Nephron progenitor cell (in vitro differentiated cells): ENCODE measurements around the gene TMTC2.

Experiments used
- DNase-seq: peaks from one replicate; pipeline ENCODE4 v3.0.0; 2021
- H3K27ac Mint-ChIP-seq: 2 replicates; pipeline ENCODE4 v1.8.0; 2021; ENCODE audit warnings: mild to moderate bottlenecking, moderate library complexity, mixed read lengths
- H3K27me3 Mint-ChIP-seq: 2 replicates; pipeline ENCODE4 v1.8.0; 2021; ENCODE audit warnings: mild to moderate bottlenecking, low read depth, mixed read lengths; ENCODE audit not compliant: poor library complexity
- H3K36me3 Mint-ChIP-seq: 2 replicates; pipeline ENCODE4 v1.8.0; 2021; ENCODE audit warnings: low read depth, mixed read lengths
- H3K4me1 Mint-ChIP-seq: 2 replicates; pipeline ENCODE4 v1.8.0; 2021; ENCODE audit warnings: mixed read lengths
- H3K4me3 Mint-ChIP-seq: 2 replicates; pipeline ENCODE4 v1.8.0; 2021; ENCODE audit warnings: mild to moderate bottlenecking, moderate library complexity, mixed read lengths
- H3K9me3 Mint-ChIP-seq: 2 replicates; pipeline ENCODE4 v1.8.0; 2021; ENCODE audit warnings: mild to moderate bottlenecking, moderate library complexity, mixed read lengths
- CTCF ChIP-seq: fragments of 200-600 bp; sonication (generic); IDR thresholded peaks from 2 replicates; pipeline ENCODE4 v1.5.0; 2021; ENCODE audit warnings: antibody characterized with exemption

Gene TMTC2

DNA sequence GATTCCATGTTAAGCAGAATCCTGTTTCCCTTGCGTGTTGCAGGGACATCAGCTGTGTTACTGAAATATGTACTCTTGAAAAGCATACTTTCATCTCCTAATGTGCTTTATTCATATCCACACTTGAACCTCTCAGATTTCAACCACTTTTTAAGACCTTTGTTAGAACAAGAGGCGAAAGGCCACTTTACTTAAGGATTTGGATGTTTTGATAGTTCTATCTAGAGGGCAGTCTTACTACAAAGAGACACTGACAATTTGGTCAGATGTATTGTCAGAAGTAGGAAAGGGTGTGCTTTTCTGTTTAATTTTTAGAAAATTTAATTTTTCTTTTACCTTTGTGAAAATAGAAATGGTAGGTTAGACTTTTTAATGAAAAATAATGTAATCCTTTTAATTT is 267.9 kb downstream of the TMTC2 start:
- TF ChIP-seq CTCF, result no peak

GRCh38 chr12:82955043-82955442 is 268.3 kb downstream of the TMTC2 start:
- TF ChIP-seq CTCF, result no peak
- H3K4me1 Mint-ChIP-seq, result peaks cover 17% of the 10 kb centered on the region
- H3K4me3 Mint-ChIP-seq, result no peak overlapping the region
- H3K9me3 Mint-ChIP-seq, result no peaks in the 10 kb centered on the region
- H3K27me3 Mint-ChIP-seq, result no peaks in the 10 kb centered on the region
- H3K27ac Mint-ChIP-seq, result no peak overlapping the region
- no peaks in the 10 kb centered on the region for H3K36me3 Mint-ChIP-seq
- no peak for DNase-seq

More for the DNA sequence above, 267.9 kb downstream of the TMTC2 start:
- Mint-ChIP-seq H3K4me1 (peaks cover 20% of the 10 kb centered on the region), H3K4me3 (no peak overlapping the region), H3K36me3 (no peaks in the 10 kb centered on the region), H3K27ac (peak overlapping the region; percentile 29), H3K27me3 (no peaks in the 10 kb centered on the region), H3K9me3 (no peaks in the 10 kb centered on the region)
- DNase-seq, result no peak

DNA sequence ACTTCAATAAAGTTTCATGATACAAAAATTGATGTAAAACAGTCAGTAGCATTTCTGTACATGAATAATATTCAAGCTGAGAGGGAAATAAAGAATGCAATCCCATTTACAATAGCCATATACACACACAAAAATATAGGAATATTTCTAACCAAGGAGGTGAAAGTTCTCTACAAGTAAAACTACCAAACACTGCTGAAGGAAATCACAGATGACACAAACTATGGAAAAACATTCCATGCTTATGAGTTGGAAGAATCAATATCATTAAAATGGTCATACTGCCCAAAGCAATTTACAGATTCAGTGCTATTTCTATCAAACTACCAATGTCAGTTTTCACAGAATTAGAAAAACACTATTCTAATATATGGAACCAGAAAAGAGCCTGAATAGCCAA is 272.3 kb downstream of the TMTC2 start:
- DNase-seq, result no peak
- Mint-ChIP-seq H3K4me1 (peaks cover 30% of the 10 kb centered on the region), H3K27ac (no peak overlapping the region), H3K27me3 (no peaks in the 10 kb centered on the region), H3K9me3 (no peaks in the 10 kb centered on the region), H3K4me3 (no peak overlapping the region), H3K36me3 (no peaks in the 10 kb centered on the region)
- TF ChIP-seq CTCF, result no peak

DNA sequence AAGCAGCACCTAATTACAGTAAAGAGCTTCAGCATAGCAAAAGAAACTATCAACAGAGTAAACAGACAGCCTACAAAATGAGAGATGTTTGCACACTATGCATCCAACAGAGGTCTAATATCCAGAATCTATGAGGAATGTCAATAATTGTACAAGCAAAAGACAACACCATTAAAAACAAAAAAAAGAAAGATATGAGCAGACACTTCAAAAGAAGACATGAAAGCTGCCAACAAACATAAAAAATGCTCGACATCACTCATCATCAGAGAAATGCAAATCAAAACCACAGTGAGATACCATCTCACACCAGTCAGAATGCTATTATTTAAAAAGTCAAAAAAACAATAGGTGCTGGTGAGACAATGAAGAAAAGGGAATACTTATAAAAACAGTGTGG is 273.1 kb downstream of the TMTC2 start:
- H3K27ac Mint-ChIP-seq, result no peak overlapping the region
- DNase-seq, result no peak
- H3K9me3 Mint-ChIP-seq, result no peaks in the 10 kb centered on the region
- no peak for TF ChIP-seq CTCF
- H3K27me3 Mint-ChIP-seq, result no peaks in the 10 kb centered on the region
- H3K4me1 Mint-ChIP-seq, result peaks cover 29% of the 10 kb centered on the region
- H3K4me3 Mint-ChIP-seq, result no peak overlapping the region
- H3K36me3 Mint-ChIP-seq, result no peaks in the 10 kb centered on the region

GRCh38 chr12:82961835-82962234 is 275.1 kb downstream of the TMTC2 start:
- no peak overlapping the region for H3K27ac Mint-ChIP-seq
- H3K36me3 Mint-ChIP-seq, result peaks cover 8% of the 10 kb centered on the region
- H3K4me3 Mint-ChIP-seq, result no peak overlapping the region
- H3K27me3 Mint-ChIP-seq, result no peaks in the 10 kb centered on the region
- peaks cover 40% of the 10 kb centered on the region for H3K4me1 Mint-ChIP-seq
- no peak for DNase-seq
- no peak for TF ChIP-seq CTCF
- no peaks in the 10 kb centered on the region for H3K9me3 Mint-ChIP-seq

GRCh38 chr12:82963956-82964355 is 277.2 kb downstream of the TMTC2 start:
- no peaks in the 10 kb centered on the region for H3K9me3 Mint-ChIP-seq
- peaks cover 8% of the 10 kb centered on the region for H3K36me3 Mint-ChIP-seq
- H3K27me3 Mint-ChIP-seq, result no peaks in the 10 kb centered on the region
- no peak for DNase-seq
- TF ChIP-seq CTCF, result no peak
- peak overlapping the region; percentile 73 for H3K27ac Mint-ChIP-seq
- peaks cover 40% of the 10 kb centered on the region for H3K4me1 Mint-ChIP-seq
- H3K4me3 Mint-ChIP-seq, result peak overlapping the region; percentile 25
